Hippocampal formation (tissue), 2 donors: Measurements from ENCODE around the gene MRPL24.
"Not testable (repeated sequence)": the region's sequence is repeated elsewhere in the genome, so short reads cannot be mapped to it uniquely, and the experiment has no call there.

Experiments used
- DNase-seq, 2 donors: peaks; one replicate each; lab custom pipeline; 2025; lab: John Stamatoyannopoulos, UW

MRPL24 gene

GRCh38 chr1:156760092-156760795 lies 19.4 kb upstream of the MRPL24 start:
- DNase-seq = no peak

GRCh38 chr1:156757572-156758253 lies 16.8 kb upstream of the MRPL24 start:
- DNase-seq = not testable (repeated sequence)

GRCh38 chr1:156756355-156756754 lies 15.5 kb upstream of the MRPL24 start:
- no peak for DNase-seq

- no peak for DNase-seq
These were observed 14.7 kb upstream of the MRPL24 start for GRCh38 chr1:156755527-156755950.

- no peak for DNase-seq
These were observed 13.3 kb upstream of the MRPL24 start for GRCh38 chr1:156754219-156754618.

- DNase-seq = no peak
These were observed 12.1 kb upstream of the MRPL24 start for GRCh38 chr1:156752843-156753482.

- DNase-seq = peak; percentile 94 to 99
These were observed 11.0 kb upstream of the MRPL24 start for GRCh38 chr1:156751757-156752481.

GRCh38 chr1:156751451-156751756 lies 10.5 kb upstream of the MRPL24 start, which contains the start of gene HDGF:
HDGF (minus strand) TSS chr1:156751675; CDS start chr1:156751429, 246 bp downstream.
- no peak for DNase-seq

GRCh38 chr1:156750711-156751450 lies 10.0 kb upstream of the MRPL24 start:
- no peak for DNase-seq

- no peak for DNase-seq
These were observed 9.3 kb upstream of the MRPL24 start for GRCh38 chr1:156750191-156750672.

- DNase-seq = no peak
These were observed 8.7 kb upstream of the MRPL24 start for GRCh38 chr1:156749419-156750118.

GRCh38 chr1:156748670-156749418 lies 8.0 kb upstream of the MRPL24 start:
- peak; percentile 17 to 23 for DNase-seq

GRCh38 chr1:156747742-156748669 lies 7.1 kb upstream of the MRPL24 start:
- DNase-seq = no peak

GRCh38 chr1:156746728-156747631 lies 6.1 kb upstream of the MRPL24 start:
- peak; percentile 51 to 82 for DNase-seq

GRCh38 chr1:156746406-156746727 lies 5.5 kb upstream of the MRPL24 start:
- no peak for DNase-seq

- no peak for DNase-seq
These were observed 5.0 kb upstream of the MRPL24 start for GRCh38 chr1:156745881-156746280.

- DNase-seq = no peak
These were observed 4.0 kb upstream of the MRPL24 start for GRCh38 chr1:156744786-156745419.

- no peak for DNase-seq
These were observed 3.5 kb upstream of the MRPL24 start for GRCh38 chr1:156744344-156744743.
